ENCODE measurements around the gene PICK1. TPM values are rescaled to one million over a fixed set of nuclear protein-coding genes. Genes with fewer than 3 reads are reported as not detected.

The PICK1 gene
- total RNA-seq, 1 experiment from 2014 or later, result 45.5 TPM

- no peaks in the 10 kb centered on the region for H3K79me2 ChIP-seq (ENCODE audit: low read length)
- H3K9me2 ChIP-seq (replicated peaks; ENCODE audit: low read length), result no peaks in the 10 kb centered on the region
- H3K4me1 ChIP-seq (ENCODE audit: insufficient read depth, low read length), result no peaks in the 10 kb centered on the region
- TF ChIP-seq EZH2 (IDR thresholded peaks at IDR 0.05; ENCODE audit: low read length, unreplicated experiment) (no peak), EZH2phosphoT487 (IDR thresholded peaks at IDR 0.05; ENCODE audit: borderline replicate concordance, low read length) (no peak), CTCF (conservative IDR thresholded peaks at IDR 0.05; ENCODE audit: low read depth, low read length) (no peak)
- no peaks in the 10 kb centered on the region for H3K9me3 ChIP-seq (ENCODE audit: low read length)
- no peak overlapping the region for H3K4me3 ChIP-seq (ENCODE audit: low read length)
- intact Hi-C loops (cut with micrococcal nuclease), result no loop called here
- ATAC-seq (no peak), DNase-seq (no peak)
- CTCF ChIA-PET, result interaction anchor here (0.5 to 0.9 kb wide), 4 partner anchors 51 to 245 kb away, joined by 3 to 8 read pairs (median 3); no protein-coding TSS in a partner anchor
- POLR2A ChIA-PET (ENCODE audit: unreplicated experiment), result no interaction called here
- H3K9ac ChIP-seq (ENCODE audit: low read length), result no peak overlapping the region
- H2AFZ ChIP-seq (ENCODE audit: low read length), result no peak overlapping the region
- no TSS peak for BruUV-seq (replicated peaks)
- no peak overlapping the region for H3K27ac ChIP-seq (ENCODE audit: low read length)
- H3K36me3 ChIP-seq (ENCODE audit: low read depth, low read length), result no peaks in the 10 kb centered on the region
- H3F3A ChIP-seq (ENCODE audit: low read length, unreplicated experiment), result no peaks in the 10 kb centered on the region
- no peak overlapping the region for H3K4me2 ChIP-seq (ENCODE audit: low read length)
- no peaks in the 10 kb centered on the region for H3K27me3 ChIP-seq (ENCODE audit: low read length)
- H4K20me1 ChIP-seq (ENCODE audit: low read length), result no peaks in the 10 kb centered on the region
Observed at GRCh38 chr22:38103641-38104040, 46.4 kb downstream of the PICK1 start.

- POLR2A ChIA-PET (ENCODE audit: unreplicated experiment), result no interaction called here
- intact Hi-C loops (cut with micrococcal nuclease), result no loop called here
- no peak for ATAC-seq
Observed at GRCh38 chr22:38104084-38104483, 46.9 kb downstream of the PICK1 start.

More at GRCh38 chr22:38104084-38104483, 46.9 kb downstream of the PICK1 start:
- Histone ChIP-seq H3K9me3 (ENCODE audit: low read length) (no peaks in the 10 kb centered on the region), H2AFZ (ENCODE audit: low read length) (no peak overlapping the region), H3K4me3 (ENCODE audit: low read length) (no peak overlapping the region), H3K9me2 (replicated peaks; ENCODE audit: low read length) (no peaks in the 10 kb centered on the region), H3K27ac (ENCODE audit: low read length) (no peak overlapping the region), H3F3A (ENCODE audit: low read length, unreplicated experiment) (no peaks in the 10 kb centered on the region), H3K36me3 (ENCODE audit: low read depth, low read length) (no peaks in the 10 kb centered on the region), H3K27me3 (ENCODE audit: low read length) (no peaks in the 10 kb centered on the region), H3K4me1 (ENCODE audit: insufficient read depth, low read length) (no peaks in the 10 kb centered on the region), H3K9ac (ENCODE audit: low read length) (no peak overlapping the region), H4K20me1 (ENCODE audit: low read length) (no peaks in the 10 kb centered on the region), H3K4me2 (ENCODE audit: low read length) (no peak overlapping the region), H3K79me2 (ENCODE audit: low read length) (no peaks in the 10 kb centered on the region)
- TF ChIP-seq CTCF (conservative IDR thresholded peaks at IDR 0.05; ENCODE audit: low read depth, low read length), result peak; percentile 49; the same call in 1 of the 2 replicates
- TF ChIP-seq EZH2phosphoT487 (IDR thresholded peaks at IDR 0.05; ENCODE audit: borderline replicate concordance, low read length), result no peak
- BruUV-seq (replicated peaks), result no TSS peak
- DNase-seq, result peak; percentile 31
- CTCF ChIA-PET, result interaction anchor here (0.5 to 0.9 kb wide), 3 partner anchors 52 to 63 kb away, joined by 3 to 8 read pairs (median 3); no protein-coding TSS in a partner anchor

Data from PC-3 (cell line).